Subcutaneous adipose tissue (tissue), 4 donors: ENCODE results near the gene ZNF407. TPM values are rescaled to one million over a fixed set of nuclear protein-coding genes. Genes with fewer than 3 reads are reported as not detected.

Experiments
- total RNA-seq, 4 donors: library from RNA; depleted of rRNA; stranded (reverse); fragments of >200 nt; gene quantifications; one replicate each; pipeline ENCODE4 v1.1.0, GENCODE V29; 2016
- TF ChIP-seq, protein P1 (sequence below): fragments of 450-650 bp; IDR thresholded peaks from one replicate; pipeline ENCODE4 v1.5.1; 2016; ENCODE audit warnings: low read depth, mild to moderate bottlenecking, control low read depth, antibody characterized with exemption, moderate library complexity

Gene ZNF407
- total RNA-seq, 4 donors from 2014 or later = 16.0 to 24.3 (median 19.6) TPM

DNA sequence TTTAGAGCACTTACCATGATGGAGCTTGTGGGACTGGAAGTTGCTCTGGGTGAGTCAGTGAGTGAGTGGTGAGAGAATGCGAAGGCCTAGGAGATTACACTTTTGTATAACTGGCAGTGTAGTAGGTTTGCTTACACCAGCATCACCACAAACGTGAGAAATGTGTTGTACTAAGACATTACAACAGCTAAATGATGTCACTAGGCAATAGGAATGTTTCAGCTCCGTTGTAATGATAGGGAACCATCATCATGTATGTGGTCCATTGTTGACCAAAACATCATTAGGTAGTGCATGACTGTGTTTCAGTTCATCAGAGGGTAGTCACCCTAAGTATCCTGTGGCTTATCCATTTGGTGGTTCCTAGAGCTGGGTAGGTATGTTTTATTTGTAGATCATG, 11.9 kb downstream of the ZNF407 start:
- TF ChIP-seq, protein P1, sequence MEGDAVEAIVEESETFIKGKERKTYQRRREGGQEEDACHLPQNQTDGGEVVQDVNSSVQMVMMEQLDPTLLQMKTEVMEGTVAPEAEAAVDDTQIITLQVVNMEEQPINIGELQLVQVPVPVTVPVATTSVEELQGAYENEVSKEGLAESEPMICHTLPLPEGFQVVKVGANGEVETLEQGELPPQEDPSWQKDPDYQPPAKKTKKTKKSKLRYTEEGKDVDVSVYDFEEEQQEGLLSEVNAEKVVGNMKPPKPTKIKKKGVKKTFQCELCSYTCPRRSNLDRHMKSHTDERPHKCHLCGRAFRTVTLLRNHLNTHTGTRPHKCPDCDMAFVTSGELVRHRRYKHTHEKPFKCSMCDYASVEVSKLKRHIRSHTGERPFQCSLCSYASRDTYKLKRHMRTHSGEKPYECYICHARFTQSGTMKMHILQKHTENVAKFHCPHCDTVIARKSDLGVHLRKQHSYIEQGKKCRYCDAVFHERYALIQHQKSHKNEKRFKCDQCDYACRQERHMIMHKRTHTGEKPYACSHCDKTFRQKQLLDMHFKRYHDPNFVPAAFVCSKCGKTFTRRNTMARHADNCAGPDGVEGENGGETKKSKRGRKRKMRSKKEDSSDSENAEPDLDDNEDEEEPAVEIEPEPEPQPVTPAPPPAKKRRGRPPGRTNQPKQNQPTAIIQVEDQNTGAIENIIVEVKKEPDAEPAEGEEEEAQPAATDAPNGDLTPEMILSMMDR = no peak

DNA sequence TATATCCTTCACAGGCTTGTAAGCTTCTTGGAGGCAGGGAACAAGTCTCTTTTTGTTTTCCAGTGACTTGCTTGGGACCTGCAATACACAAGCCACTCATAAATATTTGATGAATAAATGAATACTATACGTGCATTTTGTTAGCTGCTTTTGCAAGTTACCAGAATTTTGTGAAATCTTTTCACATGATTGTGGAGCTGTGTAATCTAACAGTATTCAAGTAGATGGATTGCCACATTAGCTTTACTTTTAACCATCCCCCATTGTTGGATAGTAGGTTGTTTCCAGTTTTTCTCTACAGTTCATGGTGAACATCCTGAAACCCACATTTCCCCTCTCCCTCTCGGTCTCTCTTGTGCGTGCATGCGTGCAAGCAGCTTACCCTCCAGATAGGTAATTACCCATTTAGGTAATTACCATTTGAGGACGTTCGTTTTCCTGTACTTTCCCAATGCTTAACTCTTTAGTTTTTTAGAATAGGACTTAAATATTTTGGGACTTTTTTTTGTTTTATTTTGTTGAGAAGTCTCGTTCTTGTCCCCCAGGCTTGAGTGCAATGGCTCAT, 12.5 kb downstream of the ZNF407 start:
- TF ChIP-seq, protein P1 = no peak

DNA sequence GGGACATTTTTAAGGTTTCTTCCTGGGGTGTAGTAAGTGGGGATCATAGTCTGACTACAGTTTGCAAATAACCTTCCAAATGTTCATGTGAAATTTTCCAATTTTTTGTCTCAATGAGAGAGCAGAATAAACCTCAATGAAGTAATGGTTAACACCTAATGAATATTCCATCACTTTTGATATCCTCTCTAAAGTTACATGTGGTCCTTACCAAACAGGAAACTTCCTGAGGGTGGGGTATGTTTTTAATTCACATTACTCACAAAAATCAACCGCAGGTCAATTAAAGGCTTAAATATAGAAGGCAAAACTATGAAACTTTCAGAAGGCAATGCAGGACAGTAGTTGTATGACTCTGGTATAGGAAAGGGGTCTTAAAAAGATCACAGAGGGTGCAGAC, 13.2 kb downstream of the ZNF407 start:
- TF ChIP-seq, protein P1 = no peak

- TF ChIP-seq, protein P1 = no peak
Observed at GRCh38 chr18:74611765-74612164, 14.1 kb downstream of the ZNF407 start.

DNA sequence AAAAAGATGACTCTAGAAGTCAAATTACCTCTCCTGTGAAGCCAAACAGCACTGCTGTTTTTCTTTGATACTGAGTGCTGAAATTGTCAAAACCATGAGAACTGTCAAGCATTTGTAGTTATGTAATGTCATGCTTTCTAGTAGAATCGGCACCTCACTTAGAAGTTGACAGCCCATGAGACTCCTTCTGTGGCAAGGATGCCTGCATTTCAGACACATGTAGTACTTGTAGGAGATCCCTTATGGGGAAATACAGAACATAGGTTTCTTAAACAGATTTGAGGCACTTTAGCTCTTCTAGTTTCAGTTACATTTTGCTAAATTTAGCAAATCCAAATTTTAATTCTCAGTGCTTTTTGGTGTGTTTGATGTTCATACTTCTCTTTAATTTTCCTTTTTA, 15.7 kb downstream of the ZNF407 start:
- TF ChIP-seq, protein P1 = no peak

- TF ChIP-seq, protein P1 = no peak
Observed at GRCh38 chr18:74616494-74616893, 18.8 kb downstream of the ZNF407 start.

GRCh38 chr18:74617486-74617885, 19.8 kb downstream of the ZNF407 start:
- TF ChIP-seq, protein P1 = no peak
